ENCODE measurements around the gene FAM13B.

DNA sequence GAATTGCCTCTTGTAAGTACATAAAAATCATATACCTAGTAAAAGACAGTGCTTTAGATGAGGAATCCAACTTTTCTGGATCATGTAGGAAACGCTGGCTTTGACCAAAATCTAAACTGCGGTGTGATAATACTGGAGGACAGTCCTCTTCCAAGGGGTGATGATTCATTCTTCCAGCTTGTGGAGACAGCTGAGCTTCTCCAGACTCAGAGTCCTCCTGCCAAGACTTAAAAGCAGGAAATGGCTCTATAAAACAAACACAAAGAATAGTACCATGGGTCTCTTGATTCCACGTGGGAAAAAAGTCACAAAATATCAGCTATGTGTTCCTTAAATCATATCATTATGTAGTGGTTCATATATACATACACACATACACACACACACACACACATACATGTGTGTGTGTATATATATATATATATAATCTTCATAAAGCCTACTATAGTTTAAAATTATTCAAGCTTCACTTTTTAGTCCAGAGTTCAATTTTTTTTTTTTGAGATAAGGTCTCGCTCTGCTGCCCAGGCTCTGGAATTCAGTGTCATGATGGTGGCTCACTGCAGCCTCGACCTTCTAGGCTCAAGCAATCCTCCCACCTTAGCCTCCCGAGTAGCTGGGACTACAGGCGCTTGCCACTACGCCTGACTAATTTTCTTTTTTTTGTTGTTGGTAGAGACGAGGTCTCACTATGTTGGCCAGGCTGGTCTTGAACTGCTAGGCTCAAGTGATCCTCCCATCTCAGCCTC is 78.6 kb downstream of the FAM13B start:
- TF ChIP-seq POLR2A (IDR thresholded peaks at IDR 0.05) = no peak
- peak; percentile 93 for TF ChIP-seq POLR2AphosphoS5 (IDR thresholded peaks at IDR 0.05)
